TTC549 (cell line): ENCODE results near the gene PDLIM4.

ENCODE experiments used
- FAIRE-seq: peaks from 2 replicates; lab custom pipeline; 2012; peaks lifted over from hg19 to GRCh38; lab: Jason Lieb, UNC

The PDLIM4 gene

GRCh38 chr5:132253452-132254320 lies 3.8 kb upstream of the PDLIM4 start:
- no peak for FAIRE-seq

GRCh38 chr5:132254321-132254977 lies 3.0 kb upstream of the PDLIM4 start:
- no peak for FAIRE-seq

GRCh38 chr5:132256086-132256782 lies 1.3 kb upstream of the PDLIM4 start:
- FAIRE-seq: no peak

- no peak for FAIRE-seq
Observed at GRCh38 chr5:132256783-132257130, 739 bp upstream of the PDLIM4 start.

GRCh38 chr5:132258102-132259068 lies 889 bp downstream of the PDLIM4 start:
- no peak for FAIRE-seq

GRCh38 chr5:132259069-132259851 lies 1.8 kb downstream of the PDLIM4 start:
- FAIRE-seq: no peak

- FAIRE-seq: no peak
Observed at GRCh38 chr5:132260051-132260450, 2.6 kb downstream of the PDLIM4 start.

- FAIRE-seq: no peak
Observed at GRCh38 chr5:132260714-132261551, 3.4 kb downstream of the PDLIM4 start.

- no peak for FAIRE-seq
Observed at GRCh38 chr5:132261881-132262845, 4.7 kb downstream of the PDLIM4 start.

- FAIRE-seq: no peak
Observed at GRCh38 chr5:132262882-132263547, 5.5 kb downstream of the PDLIM4 start.

GRCh38 chr5:132263548-132264261 lies 6.2 kb downstream of the PDLIM4 start:
- FAIRE-seq: no peak

- FAIRE-seq: no peak
Observed at GRCh38 chr5:132264546-132265335, 7.2 kb downstream of the PDLIM4 start.

- no peak for FAIRE-seq
Observed at GRCh38 chr5:132265336-132266030, 8.0 kb downstream of the PDLIM4 start.

- FAIRE-seq: no peak
Observed at GRCh38 chr5:132266031-132266835, 8.7 kb downstream of the PDLIM4 start.

GRCh38 chr5:132266836-132267160 lies 9.3 kb downstream of the PDLIM4 start:
- no peak for FAIRE-seq
